DOHH2 (cell line): ENCODE measurements around the gene WWTR1.

Source experiments
- EZH2phosphoT487 ChIP-seq: fragments of 200-600 bp; sonication (generic); IDR thresholded peaks from 2 replicates; pipeline ENCODE4 v1.6.1; 2017; ENCODE audit warnings: borderline replicate concordance, mild to moderate bottlenecking, antibody characterized with exemption, low read length, moderate library complexity, mixed read lengths
- TF ChIP-seq, protein P1 (sequence below): fragments of 200-600 bp; sonication (generic); IDR thresholded peaks from one replicate; pipeline ENCODE4 v1.5.1; 2014; ENCODE audit warnings: antibody characterized with exemption, mild to moderate bottlenecking, low read depth, low read length; ENCODE audit not compliant: poor library complexity, severe bottlenecking

DNA sequence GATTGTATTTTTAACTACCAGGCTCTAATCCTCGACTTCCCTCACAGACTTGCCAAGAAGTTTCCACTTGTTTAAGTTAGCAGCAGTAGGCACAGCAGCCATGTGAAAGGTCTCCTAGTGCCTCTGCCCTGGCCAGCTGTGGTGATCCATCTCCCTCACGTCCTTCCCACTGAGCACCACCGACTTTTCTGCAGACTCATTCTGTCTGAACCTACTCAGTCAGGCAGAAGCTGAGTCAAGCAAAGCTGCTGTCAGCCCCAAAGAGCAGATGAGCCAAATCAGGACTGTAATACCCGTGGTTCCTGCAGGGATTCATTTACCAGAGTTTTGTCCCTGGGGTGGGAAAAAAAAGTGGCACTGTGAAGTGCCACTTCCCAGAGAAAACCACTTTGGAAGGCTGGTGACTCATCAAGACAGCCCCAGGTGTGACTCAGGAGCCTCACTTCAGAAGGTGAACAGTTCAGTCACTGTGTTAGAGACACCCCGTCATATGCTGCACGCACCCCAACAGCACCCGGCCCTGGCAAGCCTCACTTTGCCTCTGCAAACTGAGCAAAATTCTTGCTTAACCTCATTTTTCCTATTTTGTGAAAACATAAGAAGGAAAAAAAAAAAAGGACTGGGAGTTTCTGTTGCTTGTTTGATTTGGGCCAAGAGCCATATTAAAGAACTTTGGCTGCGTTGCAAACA, 76.0 kb downstream of the WWTR1 start:
- TF ChIP-seq, protein P1, sequence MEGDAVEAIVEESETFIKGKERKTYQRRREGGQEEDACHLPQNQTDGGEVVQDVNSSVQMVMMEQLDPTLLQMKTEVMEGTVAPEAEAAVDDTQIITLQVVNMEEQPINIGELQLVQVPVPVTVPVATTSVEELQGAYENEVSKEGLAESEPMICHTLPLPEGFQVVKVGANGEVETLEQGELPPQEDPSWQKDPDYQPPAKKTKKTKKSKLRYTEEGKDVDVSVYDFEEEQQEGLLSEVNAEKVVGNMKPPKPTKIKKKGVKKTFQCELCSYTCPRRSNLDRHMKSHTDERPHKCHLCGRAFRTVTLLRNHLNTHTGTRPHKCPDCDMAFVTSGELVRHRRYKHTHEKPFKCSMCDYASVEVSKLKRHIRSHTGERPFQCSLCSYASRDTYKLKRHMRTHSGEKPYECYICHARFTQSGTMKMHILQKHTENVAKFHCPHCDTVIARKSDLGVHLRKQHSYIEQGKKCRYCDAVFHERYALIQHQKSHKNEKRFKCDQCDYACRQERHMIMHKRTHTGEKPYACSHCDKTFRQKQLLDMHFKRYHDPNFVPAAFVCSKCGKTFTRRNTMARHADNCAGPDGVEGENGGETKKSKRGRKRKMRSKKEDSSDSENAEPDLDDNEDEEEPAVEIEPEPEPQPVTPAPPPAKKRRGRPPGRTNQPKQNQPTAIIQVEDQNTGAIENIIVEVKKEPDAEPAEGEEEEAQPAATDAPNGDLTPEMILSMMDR, result no peak
- no peak for TF ChIP-seq EZH2phosphoT487
